C1 segment of cervical spinal cord (tissue), 14 donors: ENCODE results near the gene RNF187.

Experiments
- DNase-seq, 14 donors: peaks; one replicate each; lab custom pipeline; 2025; lab: John Stamatoyannopoulos, UW

The RNF187 gene

DNA sequence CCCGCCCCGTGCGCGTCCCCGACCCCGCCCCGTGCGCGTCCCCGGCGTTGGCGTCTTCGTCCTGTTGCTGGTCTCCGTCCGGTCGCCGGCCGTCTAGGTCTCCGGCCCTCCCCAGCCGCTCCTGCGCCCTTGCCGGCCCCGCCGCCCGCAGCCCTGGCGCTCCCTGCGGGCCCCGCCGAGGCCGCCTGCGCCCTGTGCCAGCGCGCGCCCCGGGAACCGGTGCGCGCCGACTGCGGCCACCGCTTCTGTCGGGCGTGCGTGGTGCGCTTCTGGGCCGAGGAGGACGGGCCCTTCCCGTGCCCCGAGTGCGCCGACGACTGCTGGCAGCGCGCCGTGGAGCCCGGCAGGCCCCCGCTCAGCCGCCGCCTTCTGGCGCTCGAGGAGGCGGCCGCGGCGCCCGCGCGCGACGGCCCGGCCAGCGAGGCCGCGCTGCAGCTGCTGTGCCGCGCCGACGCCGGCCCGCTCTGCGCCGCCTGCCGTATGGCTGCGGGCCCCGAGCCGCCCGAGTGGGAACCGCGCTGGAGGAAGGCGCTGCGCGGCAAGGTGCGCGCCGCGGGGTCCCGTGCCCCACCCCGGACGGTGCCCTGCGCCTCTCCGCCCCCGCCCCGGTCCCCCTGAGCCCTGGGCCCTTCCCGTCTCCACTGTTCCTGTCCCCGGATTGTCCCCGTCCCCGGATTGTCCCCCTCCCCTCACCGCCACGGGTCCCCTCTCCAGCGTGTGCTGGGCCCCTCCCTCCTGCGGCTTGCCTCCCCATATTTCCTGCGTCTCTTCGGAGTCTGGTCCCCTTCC lies at the start of gene RNF187:
TSS of gene RNF187 (plus strand) at position 47 of the 789 bp plus-strand sequence.
- DNase-seq, result no peak

DNA sequence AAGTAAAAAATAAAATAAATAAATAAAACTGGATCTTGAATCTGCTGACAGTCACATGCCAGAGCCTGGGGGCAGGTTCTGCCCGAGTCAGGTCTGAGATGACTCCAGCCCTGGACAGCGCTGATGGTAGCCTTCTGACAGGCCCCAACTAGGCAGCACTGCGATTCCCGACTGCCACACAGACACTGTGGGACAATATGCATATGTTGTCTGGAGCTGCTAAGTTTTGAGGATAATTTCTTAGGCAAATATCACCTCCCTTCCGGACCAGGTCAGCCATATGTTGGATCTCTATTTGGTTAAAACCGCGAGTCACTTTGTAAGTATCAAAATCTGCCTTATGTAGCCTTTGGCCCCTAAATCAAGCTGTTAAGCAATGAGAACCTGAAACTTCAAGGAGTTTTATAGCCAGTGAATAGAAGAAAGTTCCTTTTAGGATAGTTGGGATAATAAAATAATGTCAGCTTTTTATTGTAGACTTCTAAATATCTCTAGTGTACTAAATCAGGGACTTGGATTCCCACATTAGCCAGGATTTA lies 49.7 kb upstream of the RNF187 start:
- no peak for DNase-seq

DNA sequence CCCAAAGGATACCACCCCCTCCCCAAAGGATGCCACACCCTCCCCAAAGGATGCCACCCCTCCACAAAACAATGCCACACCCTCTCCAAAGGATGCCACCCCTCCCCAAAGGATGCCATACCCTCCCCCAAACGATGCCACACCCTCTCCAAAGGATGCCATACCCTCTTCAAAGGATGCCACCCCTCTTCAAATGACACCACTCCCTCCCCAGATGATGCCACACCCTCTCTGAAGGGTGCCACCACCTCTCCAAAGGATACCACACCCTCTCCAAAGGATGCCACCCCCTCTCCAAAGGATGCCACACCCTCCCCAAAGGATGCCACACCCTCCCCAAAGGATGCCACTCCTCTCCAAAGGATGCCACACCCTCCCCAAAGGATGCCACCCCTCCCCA lies 48.9 kb upstream of the RNF187 start:
- DNase-seq, result no peak

DNA sequence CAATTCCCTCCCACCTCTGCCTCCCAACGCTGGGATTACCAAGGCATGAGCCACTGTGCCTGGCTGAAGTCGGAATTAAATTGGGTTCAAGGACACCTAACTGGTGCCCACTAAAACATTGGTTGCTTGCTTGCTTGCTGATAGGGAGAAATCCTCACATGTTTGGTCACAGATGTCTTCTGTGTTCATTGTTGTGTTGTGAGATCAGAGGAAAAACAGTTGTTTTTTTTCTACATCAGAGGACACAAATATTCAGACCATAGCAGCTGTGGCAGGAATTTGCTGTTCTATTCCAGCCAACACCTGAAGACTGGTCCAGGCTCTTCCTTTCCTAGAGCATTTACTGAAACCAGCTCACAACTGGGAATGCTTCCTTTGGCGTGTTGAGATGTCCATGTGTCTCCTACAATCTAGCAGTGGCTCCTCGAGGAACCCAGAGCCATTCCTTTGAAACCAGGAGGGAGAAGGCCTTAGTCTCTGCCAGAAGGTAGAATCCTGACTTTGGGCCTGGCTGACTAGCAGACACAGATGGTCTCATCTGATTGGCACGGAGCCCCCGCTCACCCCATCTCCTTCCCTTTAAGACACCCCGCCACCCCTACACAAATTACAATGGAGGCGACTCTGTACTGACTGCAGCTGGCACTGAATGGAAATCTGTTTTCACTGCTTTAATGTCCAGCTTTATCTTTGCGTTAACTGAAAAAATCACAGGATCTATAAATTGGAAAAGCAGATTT lies 46.3 kb upstream of the RNF187 start:
- DNase-seq, result peak in 1 of 14 donors; percentile 63

DNA sequence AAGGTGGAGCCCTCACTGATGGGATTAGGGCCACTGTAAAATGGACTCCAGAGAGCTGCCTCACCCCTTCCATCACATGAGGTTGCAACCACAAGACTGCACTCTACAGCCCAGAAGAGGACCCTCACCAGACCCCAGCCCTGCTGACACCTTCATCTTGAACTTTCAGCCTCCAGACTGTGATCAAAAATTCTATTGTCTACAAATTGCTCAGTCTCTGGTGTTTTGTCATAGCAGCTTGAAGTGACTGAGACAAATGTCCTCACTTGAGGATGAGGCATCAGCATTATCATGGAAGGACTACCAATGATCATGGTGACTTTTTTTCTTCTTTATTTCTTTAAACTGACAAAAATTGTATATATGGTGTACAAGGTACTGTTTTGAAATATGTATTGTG lies 43.8 kb upstream of the RNF187 start:
- DNase-seq, result no peak

DNA sequence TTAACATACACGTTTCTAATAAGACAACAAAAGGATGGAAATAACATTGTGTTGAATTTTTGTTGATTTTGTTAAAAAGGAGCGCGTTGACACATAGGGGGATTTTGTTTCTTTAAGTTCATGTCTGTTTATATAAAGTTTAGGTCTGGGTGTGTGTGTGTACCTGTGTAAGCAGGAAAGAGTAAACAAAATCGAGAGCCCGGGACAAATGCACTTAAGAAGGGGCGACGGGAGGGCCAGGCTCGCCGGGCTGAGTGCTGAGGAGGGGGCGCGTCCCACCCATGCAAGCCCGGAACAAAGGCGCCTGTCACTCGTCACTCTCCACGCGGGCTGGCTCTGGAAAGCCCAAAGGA lies 41.7 kb upstream of the RNF187 start:
- DNase-seq, result no peak

DNA sequence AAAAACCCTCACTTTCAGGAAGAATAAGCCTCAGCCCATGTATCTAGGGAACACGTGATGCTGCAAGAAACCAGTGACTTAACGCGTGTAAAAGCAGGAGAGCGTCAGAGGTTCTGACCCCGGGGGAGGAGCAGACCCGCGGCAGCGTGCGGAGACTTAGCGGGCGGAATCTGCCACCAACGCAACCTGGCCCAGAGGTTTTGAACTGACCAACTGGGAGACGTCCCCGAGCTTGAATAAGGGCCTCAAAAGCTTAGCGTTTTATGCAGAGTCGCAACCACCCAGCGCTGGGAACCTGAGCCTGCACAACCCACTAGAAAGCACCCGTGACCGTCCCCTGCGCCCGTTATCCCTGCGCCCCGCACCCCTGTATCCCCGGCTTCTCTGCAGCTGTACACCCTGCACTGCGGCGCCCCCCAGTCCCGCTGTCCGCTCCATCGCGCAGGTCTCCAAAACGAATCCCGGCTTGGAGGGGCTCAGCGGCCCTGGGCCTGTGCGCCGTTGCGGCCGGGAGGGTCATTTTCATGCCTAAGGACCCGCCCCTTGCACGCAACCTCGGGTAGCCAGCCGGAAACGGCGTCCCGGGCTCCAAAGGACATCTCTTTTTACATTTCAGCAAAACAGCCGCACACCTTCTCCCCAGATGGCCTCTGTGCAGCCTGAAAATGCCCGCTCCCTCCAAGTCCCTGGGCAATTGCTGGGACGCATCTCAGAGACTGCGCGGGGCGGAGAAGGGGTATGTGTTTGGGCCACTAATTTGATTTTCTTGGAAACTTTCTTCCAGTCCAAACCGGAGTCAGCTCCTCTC lies 41.1 kb upstream of the RNF187 start:
- DNase-seq, result peak in 2 of 14 donors; percentile 1 to 76

DNA sequence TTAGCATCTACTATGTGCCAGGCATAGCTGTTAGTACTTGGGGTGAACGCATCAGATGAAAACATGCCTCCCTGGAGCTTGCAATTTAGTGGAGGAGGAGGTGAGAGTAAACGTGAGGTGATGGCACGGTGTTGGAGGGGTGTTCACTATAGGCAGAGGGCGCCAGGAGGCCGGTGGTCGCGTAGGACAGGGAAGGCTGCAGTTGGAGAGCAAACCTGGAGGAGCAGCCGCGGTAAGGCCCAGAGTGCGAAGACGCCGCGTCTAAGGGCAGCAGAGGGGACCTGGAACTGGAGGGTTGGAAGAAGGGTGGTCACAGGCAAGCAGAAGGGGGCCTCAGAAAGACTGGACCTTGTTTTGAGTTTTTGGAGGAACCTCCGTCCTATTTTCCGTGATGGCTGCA lies 40.3 kb upstream of the RNF187 start:
- no peak for DNase-seq

DNA sequence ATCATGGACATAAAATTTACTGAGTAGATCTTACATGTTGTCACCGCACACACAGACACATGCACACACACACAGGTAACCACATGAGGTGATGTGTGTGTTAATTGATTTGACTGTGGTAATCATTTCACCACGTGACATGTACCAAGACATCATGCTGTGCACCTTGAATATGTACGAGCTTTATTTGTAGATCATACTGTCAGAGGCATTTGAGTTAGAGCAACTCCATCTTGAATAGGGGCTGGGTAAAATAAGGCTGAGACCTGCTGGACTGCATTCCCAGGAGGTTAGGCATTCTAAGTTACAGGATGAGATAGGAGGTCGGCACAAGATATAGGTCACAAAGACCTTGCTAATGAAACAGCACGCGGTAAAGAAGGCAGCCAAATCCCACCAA lies 38.8 kb upstream of the RNF187 start:
- DNase-seq, result no peak

DNA sequence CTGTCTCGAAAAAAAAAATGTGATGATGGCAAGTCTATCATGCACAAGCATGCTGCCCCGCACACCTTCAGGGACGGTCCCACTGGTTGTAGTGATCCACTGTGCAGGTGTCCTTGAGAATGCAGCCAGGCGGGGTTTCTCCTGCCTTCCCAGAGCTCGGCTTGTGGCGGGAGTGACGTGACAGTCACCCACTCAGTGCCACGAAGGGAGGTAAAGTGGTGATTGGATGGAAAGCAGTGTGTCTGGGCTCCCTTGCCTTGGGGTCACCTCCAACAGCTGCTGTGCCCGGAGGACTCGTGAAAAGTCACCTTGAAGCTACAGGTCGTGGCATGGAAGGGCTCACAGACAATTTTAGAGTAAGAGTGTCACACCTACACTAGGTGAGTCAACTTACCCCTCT lies 37.0 kb upstream of the RNF187 start:
- no peak for DNase-seq

DNA sequence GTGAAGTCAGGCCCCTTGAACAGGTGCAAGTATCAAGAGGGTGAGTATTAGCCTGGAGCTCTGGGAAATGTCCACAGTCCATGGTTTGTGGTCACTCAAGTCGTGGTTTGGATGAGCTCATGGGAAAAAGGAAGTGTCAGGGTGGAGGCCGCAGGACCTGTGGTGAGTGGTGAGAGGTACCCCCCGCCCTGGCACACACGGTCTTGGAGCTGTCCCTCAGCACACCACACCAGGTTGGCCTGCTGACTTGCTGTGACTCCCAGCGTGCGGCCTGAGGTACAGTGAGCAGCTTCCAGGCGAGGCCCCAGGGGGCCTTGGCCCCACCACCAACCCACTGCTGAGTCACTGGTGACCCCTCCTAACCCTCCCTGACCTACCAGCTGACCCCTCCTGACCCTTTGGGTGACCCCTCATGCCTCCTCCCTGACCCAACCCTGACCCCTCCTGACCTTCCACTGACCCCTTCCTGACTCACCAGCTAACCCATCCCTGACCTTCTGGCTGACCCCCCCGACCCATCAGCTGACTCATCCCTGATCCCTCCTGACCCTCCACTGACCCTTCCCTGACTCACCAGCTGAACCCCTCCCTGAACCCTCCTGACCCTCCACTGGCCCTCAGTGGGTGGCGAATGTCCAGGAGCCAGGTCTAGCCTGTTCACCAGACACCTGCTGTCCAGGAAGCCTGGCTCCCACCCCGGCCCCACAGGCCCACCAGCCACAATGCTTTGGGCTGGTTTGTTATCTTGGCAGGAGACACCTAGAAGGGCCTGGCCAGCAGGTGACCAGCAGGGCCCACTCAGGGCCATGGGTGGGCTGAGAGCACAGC lies 34.8 kb upstream of the RNF187 start:
- no peak for DNase-seq

DNA sequence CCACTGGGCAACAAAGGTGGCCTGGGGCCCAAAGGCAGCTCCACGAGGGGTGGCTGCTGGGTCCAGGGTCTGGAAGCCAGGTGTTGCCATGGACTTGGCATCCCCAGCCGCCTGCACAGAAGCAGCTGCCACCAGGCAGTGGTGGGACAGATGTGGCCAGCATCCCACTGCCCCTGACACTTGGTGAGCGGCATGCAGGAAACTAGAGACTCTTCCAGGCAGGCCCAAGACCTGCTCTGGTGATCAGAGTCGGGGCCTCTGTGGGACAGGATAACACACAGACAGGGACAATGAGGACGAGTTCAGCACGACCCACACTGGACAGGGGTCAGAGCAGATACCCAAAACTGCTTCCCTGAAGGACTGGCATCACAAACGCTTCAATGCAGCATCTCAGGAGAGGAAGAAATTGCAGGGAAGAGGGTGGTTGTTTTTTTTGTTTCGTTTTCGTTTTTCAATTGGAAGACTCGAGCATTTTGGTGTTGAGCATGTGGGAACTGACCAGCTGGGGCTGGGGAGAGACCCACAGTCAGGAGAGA lies 34.1 kb upstream of the RNF187 start:
- DNase-seq, result no peak

DNA sequence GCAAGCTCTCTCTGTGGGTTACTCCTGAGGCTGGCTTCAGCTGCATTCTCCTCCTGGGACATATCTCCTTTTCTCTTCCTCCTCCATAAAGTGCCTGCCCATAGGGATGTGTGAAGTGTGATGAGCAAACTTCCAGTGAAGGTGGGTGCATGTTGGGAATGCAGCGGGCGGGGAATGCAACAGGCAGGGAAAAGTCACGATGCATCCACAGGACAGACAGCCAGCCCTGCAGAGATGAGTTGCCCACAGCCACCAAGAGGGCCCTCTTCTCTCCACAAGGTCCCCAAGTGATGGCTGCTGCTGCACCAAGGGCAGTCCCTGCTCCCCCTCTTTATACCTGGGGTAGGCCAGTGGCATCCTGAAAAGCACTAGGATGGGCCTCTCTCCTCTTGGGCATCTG lies 33.6 kb upstream of the RNF187 start:
- no peak for DNase-seq

DNA sequence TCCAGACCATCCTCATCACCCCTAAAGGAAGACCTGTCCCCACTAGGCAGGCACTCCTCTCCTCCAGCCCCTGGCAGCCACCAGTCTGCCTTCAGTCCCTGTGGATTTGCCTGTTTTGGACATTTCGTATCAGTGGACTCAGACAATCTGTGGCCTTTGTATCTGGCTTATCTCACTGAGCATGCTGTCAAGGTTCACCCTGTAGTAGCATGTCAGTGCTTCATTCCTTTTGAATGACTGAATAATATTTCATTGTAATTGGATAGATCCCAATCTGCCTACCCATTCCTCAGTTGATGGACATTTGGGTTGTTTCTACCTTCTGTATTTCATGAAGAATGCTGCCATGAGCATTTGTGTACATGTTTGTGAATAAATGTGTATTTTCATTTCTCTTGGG lies 32.9 kb upstream of the RNF187 start:
- DNase-seq, result no peak

DNA sequence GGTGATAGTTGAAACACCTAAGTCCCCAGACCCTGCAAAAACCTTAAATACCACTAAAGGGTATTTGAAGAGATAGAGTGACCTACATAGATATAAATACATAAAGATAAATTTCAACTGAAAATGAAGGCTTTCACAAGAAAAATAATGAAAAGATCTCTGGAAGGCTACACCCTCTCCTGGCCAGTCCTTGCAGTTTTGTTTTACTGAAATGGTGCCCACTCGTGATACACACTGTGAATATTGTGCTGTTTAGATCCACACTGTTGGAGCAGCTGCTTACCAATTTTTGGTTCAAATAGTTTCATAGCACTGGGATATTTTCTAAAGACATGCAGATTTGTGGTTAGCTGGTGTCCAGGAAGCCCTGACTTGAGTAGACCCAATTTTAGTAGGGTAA lies 31.5 kb upstream of the RNF187 start:
- peak in 1 of 14 donors; percentile 26 for DNase-seq

DNA sequence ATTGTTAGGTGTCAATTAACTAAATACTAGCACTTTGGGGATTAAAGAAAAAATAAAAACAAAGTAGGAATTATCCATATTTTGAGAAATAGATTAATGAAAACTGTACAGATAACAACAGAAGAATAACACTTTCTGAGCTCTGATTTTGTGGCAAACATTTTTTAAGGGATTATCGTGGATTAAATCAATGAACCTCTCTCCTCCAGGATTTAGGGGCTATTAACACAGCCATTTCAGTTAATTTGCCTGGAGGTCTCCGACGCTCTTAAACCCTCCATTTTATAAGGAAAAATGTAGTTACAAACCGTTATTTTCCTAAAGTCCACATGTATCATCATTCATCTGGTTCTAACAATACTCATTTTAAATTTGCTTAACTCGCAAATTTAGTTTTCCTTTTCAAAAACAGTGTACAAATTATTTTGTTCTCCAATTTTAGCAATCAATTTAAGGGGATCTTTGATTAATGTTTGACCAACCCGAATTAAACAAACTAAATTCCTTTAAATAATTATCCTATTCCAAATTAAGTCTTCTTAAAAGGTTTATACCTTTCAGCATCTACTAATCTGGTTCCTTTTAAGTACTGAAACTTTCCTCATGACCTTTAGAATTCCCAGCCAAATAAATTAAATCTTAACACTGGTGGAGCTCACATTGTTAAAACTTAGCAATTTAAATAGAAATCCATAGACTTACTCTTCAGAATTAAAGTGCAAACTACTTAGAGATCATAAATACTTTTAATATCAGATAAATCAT lies 30.7 kb upstream of the RNF187 start:
- DNase-seq, result no peak

DNA sequence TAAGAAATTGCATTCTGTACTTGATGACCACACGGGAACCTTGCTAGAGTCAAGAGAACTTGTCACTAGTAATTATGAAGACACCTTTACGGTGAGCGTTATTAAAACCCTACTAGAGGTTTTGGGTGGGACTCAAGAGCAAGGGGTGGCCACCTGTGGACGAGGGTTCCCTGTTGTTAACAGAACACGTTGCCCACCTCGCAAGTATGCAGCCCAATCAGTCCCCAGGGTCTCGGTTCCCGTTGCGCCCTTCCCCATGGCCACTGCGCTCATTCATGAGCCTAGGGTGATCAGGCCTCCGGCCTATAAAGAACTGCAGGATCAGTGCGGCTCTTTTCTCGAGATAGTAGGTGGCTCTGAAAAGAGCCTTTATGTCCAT lies 30.2 kb upstream of the RNF187 start:
- peak in 1 of 14 donors; percentile 59 for DNase-seq

DNA sequence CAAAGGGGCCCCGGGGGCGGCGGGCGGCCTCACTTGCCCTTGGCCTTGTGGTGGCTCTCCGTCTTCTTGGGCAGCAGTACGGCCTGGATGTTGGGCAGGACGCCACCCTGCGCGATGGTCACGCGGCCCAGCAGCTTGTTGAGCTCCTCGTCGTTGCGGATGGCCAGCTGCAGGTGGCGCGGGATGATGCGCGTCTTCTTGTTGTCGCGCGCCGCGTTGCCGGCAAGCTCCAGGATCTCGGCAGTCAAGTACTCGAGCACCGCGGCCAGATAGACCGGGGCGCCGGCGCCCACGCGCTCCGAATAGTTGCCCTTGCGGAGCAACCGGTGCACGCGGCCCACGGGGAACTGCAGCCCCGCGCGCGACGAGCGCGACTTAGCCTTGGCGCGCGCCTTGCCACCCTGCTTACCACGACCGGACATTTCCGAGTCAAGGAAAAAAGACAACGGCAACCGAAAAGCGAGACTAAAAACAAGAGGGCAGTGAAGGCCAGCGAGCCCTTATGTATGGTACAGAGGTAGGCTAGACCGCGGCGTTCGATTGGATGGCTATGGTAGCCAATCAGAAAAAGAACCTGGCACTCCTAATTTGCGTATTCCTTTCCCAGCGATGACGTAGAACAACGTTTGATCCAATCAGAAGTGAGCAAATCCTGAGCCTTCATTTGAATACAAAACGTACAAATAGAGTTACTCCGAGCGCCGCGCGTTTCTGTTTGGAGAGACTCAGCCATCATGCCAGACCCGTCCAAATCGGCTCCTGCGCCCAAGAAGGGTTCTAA lies 29.6 kb upstream of the RNF187 start:
- peak; percentile 15 to 99 (median 76) for DNase-seq
